GM21723 (cell line): ENCODE measurements around the gene ILDR2.
A peak's percentile ranks its signal among the peaks of the same experiment; 100 is the strongest.

Experiments
- ATAC-seq: cut with Tn5 transposase; IDR thresholded peaks from one replicate; pipeline ENCODE4 v1.9.1; 2021; ENCODE audit warnings: mild to moderate bottlenecking, moderate library complexity; ENCODE audit not compliant: unreplicated experiment

ILDR2 gene

GRCh38 chr1:166972193-166972592 lies 3.1 kb downstream of the ILDR2 start:
- no peak for ATAC-seq

GRCh38 chr1:166971252-166971651 lies 4.1 kb downstream of the ILDR2 start:
- ATAC-seq: no peak

GRCh38 chr1:166969074-166969677 lies 6.2 kb downstream of the ILDR2 start:
- peak; percentile 85 for ATAC-seq

GRCh38 chr1:166960858-166961474 lies 14.4 kb downstream of the ILDR2 start:
- ATAC-seq: no peak

DNA sequence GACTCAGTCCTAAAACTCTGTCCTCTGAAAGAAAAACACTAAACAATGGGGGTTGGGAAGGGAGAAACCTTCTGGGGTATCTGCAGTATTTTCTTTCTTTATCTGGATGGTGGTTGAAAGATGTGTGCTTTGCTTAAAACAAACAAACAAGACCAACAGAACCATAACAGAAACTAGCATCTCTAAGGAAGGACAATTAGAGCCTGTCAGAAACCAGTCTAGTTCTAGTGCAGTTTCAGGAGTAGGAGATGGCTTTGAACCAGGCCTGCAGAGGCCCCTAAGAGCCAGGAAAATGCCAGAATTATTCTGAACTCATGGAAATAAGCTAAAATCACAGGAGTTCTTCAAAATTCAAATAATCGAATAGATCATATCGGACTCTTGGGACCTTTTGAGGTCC lies 18.5 kb downstream of the ILDR2 start:
- no peak for ATAC-seq

GRCh38 chr1:166956057-166956850 lies 19.1 kb downstream of the ILDR2 start:
- no peak for ATAC-seq

GRCh38 chr1:166953491-166953890 lies 21.8 kb downstream of the ILDR2 start:
- no peak for ATAC-seq

DNA sequence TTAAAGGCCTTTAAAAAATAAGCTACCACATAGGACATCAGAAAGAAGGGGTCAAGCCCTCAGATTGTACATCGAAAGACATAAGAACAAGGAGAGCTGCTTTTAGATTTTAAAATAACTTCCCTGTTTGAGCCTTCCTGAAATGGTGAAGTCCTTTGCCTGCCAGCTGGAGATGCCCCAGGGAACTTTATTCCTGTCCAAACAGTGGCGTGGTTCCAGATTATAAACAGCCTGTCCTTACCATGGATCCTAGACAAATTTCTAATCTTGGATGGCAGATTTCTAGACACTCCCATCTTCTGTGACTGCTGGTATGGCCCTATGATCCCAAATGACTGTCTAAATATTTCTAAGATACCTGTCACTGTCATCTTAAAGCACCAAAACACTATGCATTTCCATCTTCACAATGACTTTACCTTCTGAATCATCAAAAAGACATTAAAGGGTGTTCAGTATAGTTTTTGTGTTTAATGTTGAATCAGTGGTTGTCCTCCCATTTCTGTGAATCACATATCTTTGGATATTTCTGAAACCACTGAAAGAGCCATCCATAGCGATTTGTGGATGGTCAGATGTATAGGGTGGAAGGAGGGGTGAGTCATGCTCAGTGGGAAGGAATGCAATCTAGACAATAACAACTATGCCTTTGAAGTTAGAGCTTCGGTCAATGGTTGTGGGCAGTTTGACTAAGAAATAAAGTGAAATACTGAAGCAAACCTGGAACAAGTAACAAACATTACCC lies 23.2 kb downstream of the ILDR2 start:
- no peak for ATAC-seq

DNA sequence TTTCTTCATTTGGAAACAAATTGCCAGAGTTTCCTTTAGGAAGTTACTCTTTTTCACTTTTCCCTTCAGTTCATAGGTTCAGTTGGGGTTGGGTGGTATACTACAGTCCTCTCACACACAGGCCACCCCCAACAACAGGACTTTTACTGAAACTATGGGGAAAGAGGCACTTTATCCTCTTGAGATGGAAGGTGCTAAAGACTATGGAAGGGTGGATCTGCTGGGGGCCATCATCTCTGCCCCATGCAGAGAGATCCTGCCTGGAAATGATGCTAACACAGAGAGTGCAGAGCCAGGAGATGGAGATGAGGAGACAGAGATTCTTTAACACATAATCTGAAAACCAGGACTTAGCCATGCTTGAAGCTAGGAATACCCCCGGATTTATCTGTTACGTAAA lies 24.3 kb downstream of the ILDR2 start:
- no peak for ATAC-seq

DNA sequence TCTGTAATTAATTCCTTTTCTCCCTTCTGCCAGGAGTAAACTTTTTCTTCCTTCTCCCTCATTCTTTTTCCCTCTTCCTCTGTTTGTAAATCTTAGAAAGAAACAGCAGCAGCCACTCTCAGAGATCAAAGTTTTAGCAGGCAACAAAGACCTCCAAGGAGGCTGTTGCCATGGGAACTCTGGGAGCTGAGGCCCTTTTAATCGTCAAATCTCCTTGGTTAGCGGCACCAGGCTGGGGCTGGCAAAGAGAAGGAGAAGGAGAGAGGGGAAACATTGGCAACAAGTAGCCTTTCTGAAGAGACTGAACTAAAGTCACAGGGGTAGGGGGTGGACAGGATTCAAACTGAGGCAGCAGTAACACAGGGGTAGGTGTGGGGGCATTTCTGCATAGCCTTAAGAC lies 25.2 kb downstream of the ILDR2 start:
- ATAC-seq: no peak

GRCh38 chr1:166948856-166949350 lies 26.4 kb downstream of the ILDR2 start:
- ATAC-seq: no peak

- no peak for ATAC-seq
These were observed 27.8 kb downstream of the ILDR2 start for GRCh38 chr1:166947398-166948043.

DNA sequence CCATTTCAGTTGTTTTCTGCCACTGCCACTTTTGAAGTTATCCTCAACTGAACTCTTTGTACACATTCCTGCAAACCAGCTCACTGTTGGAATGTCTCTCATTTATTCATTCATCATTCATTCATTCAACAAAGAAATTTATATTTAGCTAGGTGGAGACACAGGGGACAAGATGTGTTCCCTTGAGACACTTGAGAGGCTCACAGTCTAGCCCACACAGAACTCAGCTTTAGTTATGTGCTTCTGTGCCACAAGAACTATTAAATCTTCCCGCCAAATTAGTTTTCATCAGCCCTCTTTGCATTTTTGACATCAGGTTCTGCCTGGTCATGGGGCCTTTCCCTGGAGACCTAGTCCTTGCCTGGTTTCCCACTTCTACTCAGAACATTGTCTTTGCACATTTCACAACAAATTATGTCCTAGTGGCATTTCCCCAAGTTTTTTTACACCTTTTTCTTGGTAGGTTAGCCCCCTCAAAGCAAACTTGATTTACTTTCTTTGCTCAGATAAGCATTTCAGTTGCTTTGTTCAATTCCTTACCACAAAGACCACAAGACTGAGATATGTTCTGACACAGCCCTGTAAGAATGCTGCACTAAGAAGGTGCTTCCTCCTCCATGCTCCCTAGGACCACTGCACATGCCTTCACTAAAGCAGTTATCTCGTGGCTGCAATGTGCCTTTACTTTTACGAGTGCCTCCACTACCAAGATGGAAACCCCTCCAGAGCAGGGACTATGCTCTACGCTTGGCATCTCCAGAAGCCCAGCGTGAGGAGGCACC lies 31.0 kb downstream of the ILDR2 start:
- no peak for ATAC-seq

DNA sequence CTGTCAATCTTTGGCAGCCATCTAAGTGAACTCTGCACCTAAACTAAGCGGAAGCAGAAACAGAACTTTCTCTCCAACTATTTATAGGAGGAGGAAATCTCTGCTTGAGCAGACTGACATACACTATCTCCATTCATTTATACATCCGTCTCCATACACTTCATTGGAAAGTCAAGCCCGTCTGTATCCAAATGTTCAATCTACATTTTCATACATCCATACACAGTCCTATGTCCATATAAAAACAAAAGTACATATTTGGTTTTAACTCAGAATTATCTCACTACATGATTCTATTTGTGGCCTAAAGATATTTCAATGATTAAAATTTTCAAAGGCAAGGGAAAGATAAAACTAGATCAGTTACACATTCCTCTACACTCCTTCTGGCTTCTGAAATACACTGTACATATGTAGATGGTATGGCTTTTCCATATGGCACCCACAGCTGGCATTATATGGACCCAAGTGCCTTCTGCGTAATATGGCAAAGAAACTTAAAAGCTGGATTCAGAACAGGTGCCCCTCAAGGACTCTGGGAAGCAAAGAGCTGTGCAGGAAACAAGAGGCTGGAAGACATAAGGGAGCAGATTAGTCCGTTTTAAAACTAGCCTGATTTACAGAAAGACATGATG lies 35.5 kb downstream of the ILDR2 start:
- no peak for ATAC-seq

DNA sequence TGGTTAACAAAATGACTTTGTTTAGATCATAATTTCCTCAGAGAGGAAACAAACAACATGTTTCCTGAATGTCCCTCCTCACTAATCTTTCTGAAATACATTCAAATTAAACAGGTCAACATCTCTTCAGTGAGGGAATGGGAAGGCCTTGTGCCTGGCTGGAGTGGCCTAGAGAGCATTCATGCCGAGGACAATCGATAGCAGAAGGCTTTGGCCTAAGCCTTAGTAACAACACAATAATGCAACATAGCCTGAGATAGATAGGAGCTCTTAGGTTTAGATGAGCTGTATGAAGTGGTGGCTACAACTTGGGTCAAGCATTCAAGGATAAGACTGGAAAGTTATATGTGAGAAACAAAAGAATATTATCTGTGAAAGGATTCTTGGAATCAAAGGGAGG lies 37.4 kb downstream of the ILDR2 start:
- ATAC-seq: no peak

DNA sequence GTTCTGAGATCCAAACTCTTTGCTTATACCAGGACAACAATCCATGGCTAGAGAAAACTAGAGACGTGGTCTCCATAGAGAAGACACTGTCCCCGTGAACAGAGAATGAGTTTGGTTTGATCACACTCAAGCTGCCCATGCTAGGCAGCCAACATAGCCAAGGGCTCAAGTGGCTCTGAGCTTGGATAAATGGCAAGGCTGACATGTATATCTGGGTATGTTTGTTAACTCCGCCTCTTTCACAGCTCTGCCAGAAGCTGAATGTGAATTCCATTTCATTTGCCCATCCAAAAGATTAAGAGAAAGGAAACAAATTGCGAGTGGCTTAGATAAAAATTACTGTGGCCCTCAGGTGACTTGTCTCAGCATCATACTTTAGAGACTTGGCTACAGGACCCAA lies 38.0 kb downstream of the ILDR2 start:
- ATAC-seq: no peak

GRCh38 chr1:166933633-166934032 lies 41.7 kb downstream of the ILDR2 start:
- ATAC-seq: no peak

DNA sequence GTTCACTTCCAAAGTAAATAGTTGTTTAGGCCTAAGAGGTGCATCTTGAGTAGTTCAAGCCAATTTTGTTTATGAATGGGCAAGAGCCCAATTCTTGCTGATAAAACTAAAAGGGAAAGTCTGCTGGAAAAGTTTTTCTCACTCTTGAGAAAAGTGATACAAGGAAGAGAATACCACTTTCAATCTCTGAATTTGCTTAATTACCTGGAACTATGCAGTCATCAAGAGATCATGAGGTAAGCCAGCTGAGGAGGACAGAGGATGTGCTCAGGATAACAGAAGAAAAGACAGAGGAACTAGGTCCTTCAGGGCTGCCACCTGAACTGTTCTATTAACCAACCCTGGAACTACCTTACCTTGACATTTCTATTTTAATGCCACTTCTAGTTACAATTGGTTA lies 42.2 kb downstream of the ILDR2 start:
- no peak for ATAC-seq

DNA sequence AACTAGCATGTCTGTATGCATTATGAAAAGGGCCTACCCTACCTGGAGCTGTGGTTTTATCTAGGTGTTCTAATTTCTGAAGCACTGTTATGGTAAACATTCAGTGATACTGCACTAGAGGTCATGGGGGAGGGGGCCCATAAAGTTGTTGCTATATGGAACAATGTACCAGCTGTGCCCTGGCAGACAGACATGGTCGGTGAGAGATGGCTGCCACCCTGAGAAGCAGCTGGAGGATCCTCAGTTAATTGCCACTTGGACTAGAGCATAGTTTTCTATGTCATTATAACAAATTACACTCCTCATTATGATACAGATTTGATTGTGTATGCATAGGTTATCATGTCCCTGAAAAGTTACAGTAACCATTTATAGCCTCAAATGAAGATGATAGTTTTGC lies 45.4 kb downstream of the ILDR2 start:
- no peak for ATAC-seq

DNA sequence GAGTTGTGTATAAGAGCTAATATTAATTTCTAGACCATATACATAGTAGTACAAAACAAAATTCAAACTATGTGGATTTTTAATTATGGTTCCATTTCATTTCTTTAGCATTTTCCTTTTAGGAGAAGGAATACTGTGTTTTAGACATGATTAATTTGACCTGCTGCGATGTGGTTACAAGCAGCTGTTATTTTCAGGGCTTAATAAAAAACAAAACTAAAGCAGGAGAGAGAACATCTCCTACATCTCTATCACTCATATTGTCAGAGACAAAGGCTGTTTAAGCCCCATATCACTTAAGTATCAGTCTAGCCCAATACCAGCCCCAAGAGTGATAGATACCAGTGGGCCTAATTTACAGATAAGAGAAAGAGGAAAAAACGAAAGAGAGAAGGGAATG lies 47.6 kb downstream of the ILDR2 start:
- no peak for ATAC-seq
